ENCODE data around the gene ICAM1. TPM values are rescaled to one million over a fixed set of nuclear protein-coding genes. Genes with fewer than 3 reads are reported as not detected.

The ICAM1 gene
- total RNA-seq, 2 donors from 2014 or later: 8.9 to 25.1 TPM

GRCh38 chr19:10305139-10305806 lies 34.4 kb downstream of the ICAM1 start:
- DNase-seq (ENCODE audit: low spot score): no peak
- intact Hi-C loops (cut with DNase I): no loop called here
- Histone ChIP-seq H3K4me3 (no peak overlapping the region), H3K4me1 (replicated peaks) (no peaks in the 10 kb centered on the region), H3K9me3 (no peaks in the 10 kb centered on the region), H3K36me3 (no peaks in the 10 kb centered on the region), H3K27me3 (replicated peaks; ENCODE audit: insufficient read depth) (no peaks in the 10 kb centered on the region), H3K27ac (no peak overlapping the region)
- no peak for TF ChIP-seq POLR2AphosphoS5 (IDR thresholded peaks at IDR 0.05)
- TF ChIP-seq POLR2A (IDR thresholded peaks at IDR 0.05): no peak
- TF ChIP-seq CTCF (IDR thresholded peaks at IDR 0.05): no peak
- 84% methylated on average over 16 of the region's 17 CpGs for WGBS

GRCh38 chr19:10306327-10306726 lies 35.4 kb downstream of the ICAM1 start:
- Histone ChIP-seq H3K4me1 (replicated peaks) (no peaks in the 10 kb centered on the region), H3K9me3 (no peaks in the 10 kb centered on the region), H3K4me3 (no peak overlapping the region), H3K27ac (no peak overlapping the region), H3K27me3 (replicated peaks; ENCODE audit: insufficient read depth) (no peaks in the 10 kb centered on the region), H3K36me3 (no peaks in the 10 kb centered on the region)
- 92% methylated on average over 5 of the region's 5 CpGs for WGBS
- TF ChIP-seq CTCF (IDR thresholded peaks at IDR 0.05) (no peak), POLR2A (IDR thresholded peaks at IDR 0.05) (no peak)
- intact Hi-C loops (cut with DNase I): no loop called here
- DNase-seq (ENCODE audit: low spot score): no peak

- intact Hi-C loops (cut with DNase I): no loop called here
- H3K4me3 ChIP-seq: no peak within 1 kb of the TSS
- WGBS: 88% methylated on average over 22 of the region's 24 CpGs
These were observed 38.5 kb downstream of the ICAM1 start, which contains the start of gene ZGLP1 for GRCh38 chr19:10309423-10309822. Gene ZGLP1 (minus strand): TSS chr19:10309815.

GRCh38 chr19:10315335-10316214 lies 44.7 kb downstream of the ICAM1 start, which contains the start of gene FDX2:
Gene FDX2 (minus strand): TSS chr19:10316015. CDS start chr19:10315996, 19 bp downstream.
- Histone ChIP-seq H3K9me3 (no peaks in the 10 kb centered on the region), H3K4me1 (replicated peaks) (no peaks in the 10 kb centered on the region), H3K27me3 (replicated peaks; ENCODE audit: insufficient read depth) (no peaks in the 10 kb centered on the region), H3K4me3 (peak within 1 kb of the TSS; percentile 66 to 94), H3K27ac (peak within 1 kb of the TSS; percentile 57 to 70), H3K36me3 (peaks cover 4 to 11% of the 10 kb centered on the region in 2 donors)
- WGBS: under 1% methylated on average over 49 of the region's 55 CpGs
- peak; percentile 80 for DNase-seq (ENCODE audit: low spot score)
- intact Hi-C loops (cut with DNase I): no loop called here
- TF ChIP-seq CTCF (IDR thresholded peaks at IDR 0.05) (peak in 1 of 4 experiments; percentile 2), POLR2AphosphoS5 (IDR thresholded peaks at IDR 0.05) (peak; percentile 90), POLR2A (IDR thresholded peaks at IDR 0.05) (no peak)

More at GRCh38 chr19:10309423-10309822, 38.5 kb downstream of the ICAM1 start, which contains the start of gene ZGLP1:
- no peak for DNase-seq (ENCODE audit: low spot score)
- Histone ChIP-seq H3K9me3 (no peaks in the 10 kb centered on the region), H3K27ac (no peak within 1 kb of the TSS), H3K4me1 (replicated peaks) (no peaks in the 10 kb centered on the region), H3K36me3 (no peaks in the 10 kb centered on the region), H3K27me3 (replicated peaks; ENCODE audit: insufficient read depth) (no peaks in the 10 kb centered on the region)
- TF ChIP-seq POLR2A (IDR thresholded peaks at IDR 0.05) (no peak), POLR2AphosphoS5 (IDR thresholded peaks at IDR 0.05) (no peak), CTCF (IDR thresholded peaks at IDR 0.05) (no peak)

Measured in prostate gland (tissue), 2 donors.